ENCODE data around the gene MVB12B.

MVB12B gene

DNA sequence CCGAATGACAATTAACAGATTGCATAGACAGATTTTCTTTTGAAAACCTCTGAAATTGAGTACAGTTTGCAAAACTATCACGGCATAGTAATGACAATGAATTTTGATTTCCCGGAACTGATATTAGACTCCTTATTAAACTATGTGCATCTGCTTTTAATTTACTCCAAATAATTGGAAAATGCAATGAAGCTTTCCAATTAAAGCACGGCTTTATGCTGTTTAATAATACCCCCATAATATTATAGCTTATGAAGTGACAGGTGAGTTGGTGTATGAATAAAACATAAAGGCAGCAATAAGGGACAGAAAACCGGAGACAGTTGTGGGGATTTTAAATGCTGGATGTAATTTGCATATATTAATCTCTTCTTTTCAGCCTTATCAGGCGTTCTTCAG lies 110.6 kb downstream of the MVB12B start:
- Histone ChIP-seq H3K27me3 (ENCODE audit: insufficient read depth, poor library complexity, severe bottlenecking) (no peaks in the 10 kb centered on the region), H3K9me3 (ENCODE audit: severe bottlenecking) (no peaks in the 10 kb centered on the region), H3K36me3 (ENCODE audit: low read depth) (no peaks in the 10 kb centered on the region), H3K4me3 (ENCODE audit: severe bottlenecking) (no peak overlapping the region), H3K4me1 (ENCODE audit: insufficient read depth, poor library complexity, severe bottlenecking) (no peaks in the 10 kb centered on the region), H3K27ac (ENCODE audit: poor library complexity, severe bottlenecking) (no peak overlapping the region)
- no peak for ATAC-seq (ENCODE audit: low read depth)
- DNase-seq (ENCODE audit: low spot score): no peak
- TF ChIP-seq CTCF (IDR thresholded peaks at IDR 0.05; ENCODE audit: poor library complexity, severe bottlenecking): no peak

DNA sequence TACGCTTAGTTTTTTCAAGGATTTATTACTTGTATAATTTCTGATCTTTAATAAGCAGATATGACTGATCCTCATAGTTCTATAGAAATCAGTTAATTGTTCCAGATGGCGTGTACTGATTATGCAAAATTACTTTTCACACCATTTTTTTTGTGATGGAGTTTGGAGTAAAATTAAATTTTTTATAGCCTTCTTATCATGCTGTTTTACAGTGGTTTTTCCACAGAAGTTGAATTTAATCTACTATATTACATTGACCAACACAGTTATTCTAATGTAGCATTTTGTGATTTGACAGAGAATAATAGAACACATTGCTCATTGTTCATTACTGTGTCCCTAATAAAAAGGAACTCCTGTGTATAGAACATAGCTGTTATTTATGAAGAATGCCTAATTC lies 111.1 kb downstream of the MVB12B start:
- DNase-seq (ENCODE audit: low spot score) (no peak), ATAC-seq (ENCODE audit: low read depth) (no peak)
- no peaks in the 10 kb centered on the region for H3K9me3 ChIP-seq (ENCODE audit: severe bottlenecking)
- H3K36me3 ChIP-seq (ENCODE audit: low read depth): no peaks in the 10 kb centered on the region
- TF ChIP-seq CTCF (IDR thresholded peaks at IDR 0.05; ENCODE audit: poor library complexity, severe bottlenecking): no peak
- H3K27ac ChIP-seq (ENCODE audit: poor library complexity, severe bottlenecking): no peak overlapping the region
- no peaks in the 10 kb centered on the region for H3K27me3 ChIP-seq (ENCODE audit: insufficient read depth, poor library complexity, severe bottlenecking)
- no peak overlapping the region for H3K4me3 ChIP-seq (ENCODE audit: severe bottlenecking)
- no peaks in the 10 kb centered on the region for H3K4me1 ChIP-seq (ENCODE audit: insufficient read depth, poor library complexity, severe bottlenecking)

DNA sequence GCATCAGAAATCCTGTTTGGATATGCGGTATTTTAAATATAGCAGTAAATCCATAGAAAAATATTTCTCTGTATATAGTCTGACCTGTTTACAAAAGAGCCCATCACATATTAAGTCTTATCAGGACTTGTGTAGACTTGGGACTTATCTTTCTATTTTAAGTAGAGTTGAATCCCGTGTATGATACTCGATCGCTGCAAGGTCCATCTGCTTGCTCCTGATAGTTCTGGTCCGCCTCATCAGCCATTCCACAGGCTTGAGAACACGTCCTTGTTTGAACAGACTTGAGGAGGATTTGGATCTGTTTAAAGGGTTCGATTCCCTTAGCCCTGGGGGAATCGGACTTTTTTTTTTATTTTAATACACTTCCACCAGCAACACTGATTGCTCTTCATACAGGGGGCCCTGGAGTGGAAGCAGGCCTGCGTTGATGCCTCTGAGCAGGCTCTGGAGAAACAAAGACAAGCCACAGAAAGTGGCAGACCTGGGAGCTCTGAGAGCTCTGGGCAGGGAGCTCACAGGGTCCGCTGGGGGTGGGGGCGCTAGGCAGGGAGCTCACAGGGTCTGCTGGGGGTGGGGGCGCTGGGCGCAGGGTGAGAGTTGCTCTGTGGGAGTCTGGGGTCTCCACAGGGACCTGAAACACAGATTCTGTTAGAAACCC lies 112.2 kb downstream of the MVB12B start:
- Histone ChIP-seq H3K36me3 (ENCODE audit: low read depth) (no peaks in the 10 kb centered on the region), H3K27ac (ENCODE audit: poor library complexity, severe bottlenecking) (no peak overlapping the region), H3K9me3 (ENCODE audit: severe bottlenecking) (no peaks in the 10 kb centered on the region), H3K4me1 (ENCODE audit: insufficient read depth, poor library complexity, severe bottlenecking) (no peaks in the 10 kb centered on the region), H3K27me3 (ENCODE audit: insufficient read depth, poor library complexity, severe bottlenecking) (no peaks in the 10 kb centered on the region), H3K4me3 (ENCODE audit: severe bottlenecking) (no peak overlapping the region)
- DNase-seq (ENCODE audit: low spot score) (no peak), ATAC-seq (ENCODE audit: low read depth) (no peak)
- TF ChIP-seq CTCF (IDR thresholded peaks at IDR 0.05; ENCODE audit: poor library complexity, severe bottlenecking): no peak

DNA sequence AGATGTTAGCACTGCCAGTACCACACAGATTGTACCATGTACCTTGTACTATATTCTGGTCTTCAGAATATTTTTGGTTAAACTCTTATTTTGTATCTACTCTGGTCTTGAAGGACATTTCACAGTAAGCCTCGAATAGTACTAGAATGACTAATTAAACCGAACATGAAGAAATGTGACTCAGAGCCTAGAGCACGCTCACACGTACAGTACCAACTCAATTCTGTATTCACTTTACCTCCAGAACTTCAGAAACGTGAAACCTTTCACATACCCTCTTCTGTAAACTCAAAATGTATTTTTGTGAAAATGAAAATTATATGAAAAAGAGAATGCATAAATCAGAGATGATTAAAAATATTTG lies 112.8 kb downstream of the MVB12B start:
- H3K27ac ChIP-seq (ENCODE audit: poor library complexity, severe bottlenecking): no peak overlapping the region
- no peaks in the 10 kb centered on the region for H3K36me3 ChIP-seq (ENCODE audit: low read depth)
- H3K9me3 ChIP-seq (ENCODE audit: severe bottlenecking): no peaks in the 10 kb centered on the region
- DNase-seq (ENCODE audit: low spot score) (no peak), ATAC-seq (ENCODE audit: low read depth) (peak; percentile 94)
- H3K4me3 ChIP-seq (ENCODE audit: severe bottlenecking): no peak overlapping the region
- TF ChIP-seq CTCF (IDR thresholded peaks at IDR 0.05; ENCODE audit: poor library complexity, severe bottlenecking): no peak
- no peaks in the 10 kb centered on the region for H3K4me1 ChIP-seq (ENCODE audit: insufficient read depth, poor library complexity, severe bottlenecking)
- H3K27me3 ChIP-seq (ENCODE audit: insufficient read depth, poor library complexity, severe bottlenecking): no peaks in the 10 kb centered on the region

DNA sequence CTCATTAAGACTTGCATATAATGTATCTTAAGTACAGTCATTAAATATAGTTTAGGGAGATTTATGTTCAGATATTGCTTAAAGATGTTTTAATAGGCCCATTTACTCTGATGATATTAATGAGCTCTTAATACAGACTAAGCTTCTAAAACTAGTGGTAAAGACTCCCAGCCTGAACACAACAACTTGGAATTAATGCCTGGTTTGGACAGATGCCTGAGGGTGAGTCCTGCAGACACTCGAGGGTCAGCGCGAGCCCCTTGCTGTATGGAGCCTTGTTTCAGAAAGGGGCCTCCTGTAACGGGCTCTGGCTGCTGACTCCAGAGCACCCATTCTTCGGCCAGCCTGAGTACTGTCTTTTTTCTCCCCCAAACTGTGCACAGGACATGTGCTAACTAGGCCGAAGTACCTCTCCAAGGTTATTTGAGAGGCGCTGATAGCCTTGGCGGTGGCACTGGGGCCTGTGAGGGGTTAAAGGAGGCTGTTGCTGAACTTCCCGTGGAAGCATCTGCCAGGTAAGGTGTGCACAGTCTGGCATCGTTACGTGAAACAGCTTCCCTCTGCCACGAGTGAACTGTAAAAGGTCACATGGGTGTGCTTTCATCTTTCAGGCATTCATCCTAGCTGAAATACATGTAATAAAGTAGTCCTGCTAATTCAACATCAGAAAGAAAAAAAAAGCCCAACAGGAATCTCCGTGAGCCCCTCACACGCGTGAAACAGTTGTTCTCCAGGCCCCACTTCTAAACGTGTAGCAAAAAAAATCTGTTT lies 113.4 kb downstream of the MVB12B start:
- Histone ChIP-seq H3K4me3 (ENCODE audit: severe bottlenecking) (no peak overlapping the region), H3K36me3 (ENCODE audit: low read depth) (no peaks in the 10 kb centered on the region), H3K4me1 (ENCODE audit: insufficient read depth, poor library complexity, severe bottlenecking) (no peaks in the 10 kb centered on the region), H3K27ac (ENCODE audit: poor library complexity, severe bottlenecking) (no peak overlapping the region), H3K9me3 (ENCODE audit: severe bottlenecking) (no peaks in the 10 kb centered on the region), H3K27me3 (ENCODE audit: insufficient read depth, poor library complexity, severe bottlenecking) (no peaks in the 10 kb centered on the region)
- DNase-seq (ENCODE audit: low spot score) (no peak), ATAC-seq (ENCODE audit: low read depth) (no peak)
- TF ChIP-seq CTCF (IDR thresholded peaks at IDR 0.05; ENCODE audit: poor library complexity, severe bottlenecking): no peak

All from RWPE2 (cell line).